ENCODE results near the gene IL1RAP. TPM values are rescaled to one million over a fixed set of nuclear protein-coding genes. Genes with fewer than 3 reads are reported as not detected.

Gene IL1RAP
- total and polyA plus RNA-seq, 9 of the 15 experiments (the other 6 are each of a cell fraction or from before 2014, with no cell fraction given), result 0.23 to 1.8 (median 0.88) TPM

DNA sequence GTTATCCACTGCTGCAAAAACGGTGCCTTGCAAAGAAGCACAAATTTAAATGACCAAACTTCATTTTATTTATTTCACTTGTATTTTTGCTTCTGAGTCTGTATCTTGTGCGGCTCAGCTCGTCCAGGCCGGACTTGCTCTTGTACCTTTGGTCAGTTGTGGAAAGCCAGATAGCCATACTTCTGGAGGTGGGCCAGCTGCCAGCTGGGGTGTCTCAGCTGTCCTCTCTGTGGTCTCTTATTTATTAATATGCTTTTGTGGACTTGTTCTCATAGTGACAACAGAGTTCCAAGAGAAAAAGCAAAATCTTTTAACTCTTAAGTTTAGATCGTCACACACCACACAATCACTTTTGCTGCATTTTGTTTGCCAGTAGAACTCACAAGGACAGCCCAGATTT is 87.7 kb downstream of the IL1RAP start (continued):
- TF ChIP-seq, protein P1, sequence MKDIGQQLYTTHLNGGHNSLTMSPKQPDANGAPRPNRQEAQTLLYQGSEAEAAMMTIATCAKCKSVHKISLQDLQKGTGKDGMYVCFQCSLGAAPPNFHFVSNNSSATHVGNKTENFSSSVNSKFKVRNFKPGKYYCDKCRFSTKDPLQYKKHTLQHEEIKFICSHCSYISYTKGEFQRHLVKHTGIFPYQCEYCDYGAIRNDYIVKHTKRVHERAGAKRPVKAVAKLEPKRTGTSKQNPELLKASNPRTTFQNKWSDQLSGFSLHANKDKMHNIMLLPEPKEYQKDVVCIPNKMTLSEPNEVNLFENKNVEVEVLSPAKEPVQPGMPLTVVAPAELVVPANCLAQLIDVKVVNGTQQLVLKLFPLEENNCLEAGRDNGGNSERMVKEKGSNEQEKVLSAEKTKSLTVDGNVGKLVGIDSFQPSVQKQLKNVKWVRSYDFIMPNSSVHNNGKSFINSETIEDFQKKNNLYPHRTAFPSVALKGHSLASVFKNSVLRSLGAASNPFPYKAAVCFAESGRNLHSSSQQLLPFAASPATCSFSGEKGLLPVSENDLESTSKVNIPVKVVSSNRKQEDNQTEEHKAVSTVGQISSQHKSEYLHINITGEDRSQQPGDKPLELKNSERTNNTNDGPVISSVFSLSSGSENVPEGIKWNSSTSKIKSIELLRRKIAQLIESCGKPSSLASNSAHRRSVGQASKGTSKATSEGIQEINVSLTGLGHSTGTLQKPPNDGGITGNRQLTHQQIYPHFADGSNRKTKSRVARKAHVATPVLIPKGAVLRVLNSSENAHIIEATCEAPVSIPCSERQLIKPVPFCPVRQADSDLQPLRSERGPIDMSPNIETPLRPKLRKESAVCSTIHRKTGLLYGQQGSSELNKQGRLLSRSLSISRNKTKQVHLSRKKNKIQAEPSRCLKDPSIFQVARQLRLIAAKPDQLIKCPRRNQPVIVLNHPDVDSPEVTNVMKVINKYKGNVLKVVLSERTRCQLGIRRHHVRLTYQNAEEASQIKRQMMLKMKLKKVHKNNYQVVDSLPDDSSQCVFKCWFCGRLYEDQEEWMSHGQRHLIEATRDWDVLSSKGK (CRISPR knock-in tag; IDR thresholded peaks at IDR 0.05), result no peak
- TF ChIP-seq HSF4 (CRISPR knock-in tag; IDR thresholded peaks at IDR 0.05; ENCODE audit: borderline replicate concordance) (no peak), SP2 (IDR thresholded peaks at IDR 0.05; ENCODE audit: extremely low read depth, low read depth, low read length, poor library complexity, severe bottlenecking) (no peak), BDP1 (IDR thresholded peaks at IDR 0.05; ENCODE audit: insufficient read depth, insufficient read length) (no peak), HDAC8 (tag; IDR thresholded peaks at IDR 0.05) (no peak), POLR2B (IDR thresholded peaks at IDR 0.05; ENCODE audit: low read depth, partially characterized antibody) (no peak), NR2C1 (IDR thresholded peaks at IDR 0.05) (no peak), NR2C1 (tag; IDR thresholded peaks at IDR 0.05) (no peak), ZEB2 (IDR thresholded peaks at IDR 0.05) (no peak), TARDBP (IDR thresholded peaks at IDR 0.05) (no peak)

DNA sequence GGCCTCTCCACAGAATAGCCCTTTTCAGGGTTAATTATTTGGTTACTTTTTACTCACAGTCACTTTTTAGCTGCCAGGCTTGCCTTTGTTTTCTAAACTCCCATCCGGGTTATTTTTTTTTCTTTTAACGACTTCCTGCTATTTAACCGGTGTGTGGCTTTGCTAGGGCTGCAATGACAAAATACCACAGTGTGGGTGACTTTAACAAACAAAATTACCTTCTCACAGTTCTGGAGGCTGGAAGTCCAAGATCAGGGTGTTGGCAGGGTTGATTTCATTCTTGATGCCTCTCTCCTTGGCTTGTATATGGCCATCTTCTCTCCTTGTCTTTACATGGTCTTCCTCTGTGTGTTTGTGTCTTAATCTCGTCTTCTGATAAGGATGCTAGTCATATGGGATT is 91.5 kb downstream of the IL1RAP start:
- in situ Hi-C loops (cut with MboI), result no loop called here
- ATAC-seq, result no peak
- Histone ChIP-seq H3K9me3 (replicated peaks; ENCODE audit: control insufficient read depth, insufficient read depth, low read depth, low read length) (0 out of 2 replicates have a peak, but pooled peaks cover 3% of the 10 kb centered on the region), H4K20me1 (replicated peaks; ENCODE audit: control insufficient read depth, insufficient read depth, low read length) (no peaks in the 10 kb centered on the region), H3K79me2 (ENCODE audit: control insufficient read depth, insufficient read depth, low read length) (no peaks in the 10 kb centered on the region), H3K4me2 (ENCODE audit: insufficient read depth, low read length) (no peak overlapping the region), H2AFZ (ENCODE audit: low read depth, low read length) (no peak overlapping the region), H3K4me1 (replicated peaks in 1 of 2; ENCODE audit: control insufficient read depth in 2 of 2, insufficient read depth in 2 of 2, low read length in 2 of 2) (no peaks in the 10 kb centered on the region), H3K9ac (ENCODE audit: insufficient read depth in 1 of 2, low read depth in 2 of 2, low read length in 2 of 2) (no peak overlapping the region), H3K4me3 (no peak overlapping the region), H3K36me3 (ENCODE audit: control insufficient read depth, insufficient read depth, low read length) (no peaks in the 10 kb centered on the region), H3K27me3 (ENCODE audit: control insufficient read depth in 2 of 2, insufficient read depth in 2 of 2, low read length in 2 of 2) (no peaks in the 10 kb centered on the region), H3K9me1 (ENCODE audit: control insufficient read depth, insufficient read depth, low read length) (no peaks in the 10 kb centered on the region), H3K27ac (ENCODE audit: extremely low read depth, low read depth, low read length) (no peak overlapping the region)
- POLR2A ChIA-PET, result no interaction called here
- intact Hi-C loops (cut with micrococcal nuclease), result no loop called here
- FAIRE-seq, result no peak
- no peak for DNase-seq (ENCODE audit: extremely low read depth in 1 of 4, low spot score in 3 of 4)
- no TSS peak for BruUV-seq (replicated peaks)
- 3% methylated on average over 4 of the region's 4 CpGs for WGBS (ENCODE audit: insufficient coverage, low coverage, missing lambda C conversion rate)
- CTCF ChIA-PET (ENCODE audit: low intra/inter-chr PET ratio), result no interaction called here
- TF ChIP-seq JUN (IDR thresholded peaks at IDR 0.05; ENCODE audit: borderline replicate concordance, low read depth, low read length) (no peak), JUN (CRISPR knock-in tag; IDR thresholded peaks at IDR 0.05; ENCODE audit: borderline replicate concordance) (no peak), CC2D1A (IDR thresholded peaks at IDR 0.05) (no peak), FOXA1 (IDR thresholded peaks at IDR 0.05; ENCODE audit: borderline replicate concordance) (no peak), FUS (optimal IDR thresholded peaks at IDR 0.05; ENCODE audit: low read depth, low read length) (no peak), RBM14 (IDR thresholded peaks at IDR 0.05; ENCODE audit: borderline replicate concordance, insufficient read depth, low read depth, low read length) (no peak), ZNF41 (CRISPR knock-in tag; conservative IDR thresholded peaks at IDR 0.05) (no peak), MECOM (CRISPR knock-in tag; IDR thresholded peaks at IDR 0.05) (no peak), ZNF3 (CRISPR knock-in tag; IDR thresholded peaks at IDR 0.05) (no peak)
- TF ChIP-seq, protein P2, sequence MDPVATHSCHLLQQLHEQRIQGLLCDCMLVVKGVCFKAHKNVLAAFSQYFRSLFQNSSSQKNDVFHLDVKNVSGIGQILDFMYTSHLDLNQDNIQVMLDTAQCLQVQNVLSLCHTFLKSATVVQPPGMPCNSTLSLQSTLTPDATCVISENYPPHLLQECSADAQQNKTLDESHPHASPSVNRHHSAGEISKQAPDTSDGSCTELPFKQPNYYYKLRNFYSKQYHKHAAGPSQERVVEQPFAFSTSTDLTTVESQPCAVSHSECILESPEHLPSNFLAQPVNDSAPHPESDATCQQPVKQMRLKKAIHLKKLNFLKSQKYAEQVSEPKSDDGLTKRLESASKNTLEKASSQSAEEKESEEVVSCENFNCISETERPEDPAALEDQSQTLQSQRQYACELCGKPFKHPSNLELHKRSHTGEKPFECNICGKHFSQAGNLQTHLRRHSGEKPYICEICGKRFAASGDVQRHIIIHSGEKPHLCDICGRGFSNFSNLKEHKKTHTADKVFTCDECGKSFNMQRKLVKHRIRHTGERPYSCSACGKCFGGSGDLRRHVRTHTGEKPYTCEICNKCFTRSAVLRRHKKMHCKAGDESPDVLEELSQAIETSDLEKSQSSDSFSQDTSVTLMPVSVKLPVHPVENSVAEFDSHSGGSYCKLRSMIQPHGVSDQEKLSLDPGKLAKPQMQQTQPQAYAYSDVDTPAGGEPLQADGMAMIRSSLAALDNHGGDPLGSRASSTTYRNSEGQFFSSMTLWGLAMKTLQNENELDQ (CRISPR knock-in tag; IDR thresholded peaks at IDR 0.05; ENCODE audit: borderline replicate concordance), result no peak
